CD14-positive monocyte (primary cell): ENCODE results near the gene XNDC1N. TPM values are rescaled to one million over a fixed set of nuclear protein-coding genes. Genes with fewer than 3 reads are reported as not detected.
"Not testable (repeated sequence)": the region's sequence is repeated elsewhere in the genome, so short reads cannot be mapped to it uniquely, and the experiment has no call there.

ENCODE experiments used
- DNase-seq, 3 donors: peaks; one replicate each; pipeline ENCODE4 v3.0.0-alpha.2; 2011 to 2022
- H2AFZ ChIP-seq: 2 replicates; pipeline ENCODE4 v1.6.0; 2012; ENCODE audit warnings: mild to moderate bottlenecking, low read depth, low read length, inconsistent platforms; ENCODE audit not compliant: insufficient read depth, poor library complexity, severe bottlenecking
- H3K27ac ChIP-seq, 2 donors: 1 replicate in 1 of 2; 2 replicates in 1 of 2; pipeline ENCODE4 v1.5.1; 2012 to 2013; ENCODE audit warnings: low read length in 2 of 2, control low read depth in 1 of 2, inconsistent platforms in 1 of 2, low read depth in 1 of 2, mild to moderate bottlenecking in 1 of 2
- H3K27me3 ChIP-seq, 2 donors: one replicate each; pipeline versions ENCODE4 v1.6.0 to v1.6.1; 2011 to 2013; ENCODE audit warnings: low read length in 2 of 2; ENCODE audit not compliant: control insufficient read depth in 2 of 2, insufficient read depth in 2 of 2
- H3K36me3 ChIP-seq, 2 donors: replicated peaks in 1 of 2; 1 replicate in 1 of 2; 2 replicates in 1 of 2; pipeline versions ENCODE4 v1.5.1 to v1.6.1; 2012 to 2013; ENCODE audit warnings: low read length in 2 of 2, control low read depth in 1 of 2, inconsistent platforms in 1 of 2, mild to moderate bottlenecking in 1 of 2; ENCODE audit not compliant: insufficient read depth in 2 of 2, control insufficient read depth in 1 of 2
- H3K4me1 ChIP-seq, 2 donors: 1 replicate in 1 of 2; 2 replicates in 1 of 2; pipeline versions ENCODE4 v1.5.1 to v1.6.1; 2012 to 2013; ENCODE audit warnings: low read length in 2 of 2, control low read depth in 1 of 2, inconsistent platforms in 1 of 2, mild to moderate bottlenecking in 1 of 2, moderate library complexity in 1 of 2; ENCODE audit not compliant: insufficient read depth in 2 of 2, control insufficient read depth in 1 of 2
- H3K4me2 ChIP-seq: replicated peaks from 2 replicates; pipeline ENCODE3; 2012; ENCODE audit warnings: low read length, moderate library complexity, mild to moderate bottlenecking; ENCODE audit not compliant: poor library complexity, severe bottlenecking; ENCODE audit errors: extremely low read depth
- H3K4me3 ChIP-seq, 3 experiments: fragments of 200-600 bp in 1 of 3; sonication (generic) in 1 of 3; replicated peaks in 1 of 3; 1 replicate in 2 of 3; 2 replicates in 1 of 3; pipeline ENCODE4 v1.5.1; 2011 to 2013; ENCODE audit warnings: low read length in 3 of 3, mild to moderate bottlenecking in 3 of 3, control low read depth in 2 of 3, low read depth in 2 of 3, inconsistent platforms in 1 of 3, moderate library complexity in 1 of 3
- H3K79me2 ChIP-seq: 2 replicates; pipeline ENCODE4 v1.6.0; 2012; ENCODE audit warnings: mild to moderate bottlenecking, control low read depth, inconsistent platforms, low read length, moderate library complexity; ENCODE audit not compliant: insufficient read depth
- H3K9ac ChIP-seq: 2 replicates; pipeline ENCODE4 v1.6.0; 2017; ENCODE audit warnings: low read length, mild to moderate bottlenecking; ENCODE audit not compliant: insufficient read depth, poor library complexity, severe bottlenecking
- H3K9me3 ChIP-seq, 2 donors: replicated peaks in 1 of 2; 1 replicate in 1 of 2; 2 replicates in 1 of 2; pipeline versions ENCODE4 v1.5.1 to v1.6.1; 2012 to 2013; ENCODE audit warnings: low read length in 2 of 2, control low read depth in 1 of 2; ENCODE audit not compliant: control insufficient read depth in 1 of 2, insufficient read depth in 1 of 2
- H4K20me1 ChIP-seq: 2 replicates; pipeline ENCODE4 v1.6.0; 2012; ENCODE audit warnings: mild to moderate bottlenecking, low read length, control low read depth, moderate library complexity; ENCODE audit not compliant: insufficient read depth
- H3K27ac Mint-ChIP-seq, 7 donors: one replicate each; pipeline ENCODE4 v1.8.0; 2020; ENCODE audit warnings: mild to moderate bottlenecking in 7 of 7, mixed read lengths in 7 of 7, moderate library complexity in 6 of 7, inconsistent platforms in 2 of 7
- H3K27me3 Mint-ChIP-seq, 3 donors: one replicate each; pipeline ENCODE4 v1.8.0; 2021 to 2022; ENCODE audit warnings: low read depth in 3 of 3, mild to moderate bottlenecking in 3 of 3, mixed read lengths in 3 of 3, moderate library complexity in 3 of 3, inconsistent platforms in 1 of 3
- H3K36me3 Mint-ChIP-seq, 2 donors: one replicate each; pipeline ENCODE4 v1.8.0; 2020; ENCODE audit warnings: mixed read lengths in 2 of 2, inconsistent platforms in 1 of 2, mild to moderate bottlenecking in 1 of 2
- H3K4me1 Mint-ChIP-seq: one replicate; pipeline ENCODE4 v1.8.0; 2020; ENCODE audit warnings: mild to moderate bottlenecking, mixed read lengths
- H3K4me3 Mint-ChIP-seq, 2 donors: one replicate each; pipeline ENCODE4 v1.8.0; 2020; ENCODE audit warnings: mild to moderate bottlenecking in 2 of 2, mixed read lengths in 2 of 2, moderate library complexity in 1 of 2
- H3K9me3 Mint-ChIP-seq, 7 donors: one replicate each; pipeline ENCODE4 v1.8.0; 2020 to 2022; ENCODE audit warnings: mixed read lengths in 7 of 7, mild to moderate bottlenecking in 6 of 7, moderate library complexity in 6 of 7, inconsistent platforms in 2 of 7
- WGBS: methylation state at CpG from one replicate; pipeline ENCODE4 v1.1.5; 2013; ENCODE audit warnings: missing lambda C conversion rate; ENCODE audit not compliant: insufficient coverage; 5-methylcytosine and 5-hydroxymethylcytosine counted together
- intact Hi-C, 2 donors: fragments of 100-400 bp; cut with micrococcal nuclease; formaldehyde crosslinking; loops; one replicate each; pipeline versions ENCODE4 v1.15.0 to v1.15.1; 2023
- polyA plus RNA-seq, 3 donors: library from polyadenylated mRNA; depleted of rRNA in 1 of 3; unstranded in 2 of 3; stranded (reverse) in 1 of 3; fragments of 300-500 nt in 2 of 3; fragments of >200 nt in 1 of 3; fragmentation: Illumina TruSeq in 2 of 3; gene quantifications; 1 replicate in 2 of 3; 2 replicates in 1 of 3; pipeline ENCODE4 v1.2.3, GENCODE V29; 2012 to 2021
- TF ChIP-seq, protein P1 (sequence below): fragments of 200-600 bp; IDR thresholded peaks from one replicate; pipeline ENCODE4 v1.8.0; 2022; ENCODE audit warnings: antibody characterized with exemption, mild to moderate bottlenecking

Gene XNDC1N
- polyA plus RNA-seq, 3 donors = 0.80 to 2.1 (median 0.99) TPM

DNA sequence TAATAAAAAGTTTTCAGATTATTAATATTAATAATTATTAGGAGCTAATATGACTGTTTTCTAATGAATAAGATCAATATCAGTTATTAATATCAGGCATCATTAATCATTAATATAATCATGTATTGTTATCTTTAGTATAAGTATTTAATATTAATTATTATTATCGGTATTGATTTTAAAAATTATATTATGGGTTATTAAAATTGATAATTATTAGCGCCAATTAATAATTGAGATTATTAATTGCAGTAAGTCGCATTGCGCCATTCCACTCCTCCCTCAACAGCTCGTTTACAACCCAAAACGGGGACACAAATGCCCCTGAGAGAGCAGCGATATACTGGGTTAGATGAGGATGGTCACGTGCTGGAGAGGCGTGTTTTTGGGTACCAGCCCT lies 20.2 kb downstream of the XNDC1N start:
- intact Hi-C loops = no loop called here
- peaks cover 40 to 47% of the 10 kb centered on the region in 2 donors for H3K36me3 Mint-ChIP-seq

DNA sequence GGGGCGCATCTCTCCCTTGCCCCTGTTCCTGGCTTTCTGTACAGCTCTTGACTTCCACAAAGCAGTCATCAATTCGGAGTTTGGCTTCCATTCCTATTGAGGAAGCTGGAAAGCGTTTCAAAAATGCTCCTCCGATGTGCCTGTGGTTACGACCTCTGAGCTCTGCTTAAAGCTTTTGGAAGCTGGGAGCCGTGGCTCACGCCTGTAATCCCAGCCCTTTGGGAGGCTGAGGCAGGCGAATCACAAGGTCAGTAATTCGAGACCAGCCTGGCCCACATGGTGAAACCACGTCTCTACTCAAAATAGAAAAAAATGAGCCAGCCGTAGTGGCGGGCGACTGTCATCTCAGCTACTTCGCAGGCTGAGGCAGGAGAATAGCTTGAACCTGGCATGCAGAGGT lies 27.3 kb downstream of the XNDC1N start:
- not testable (repeated sequence) for H3K27ac Mint-ChIP-seq, H3K27ac ChIP-seq, H3K4me1 ChIP-seq, H3K9me3 Mint-ChIP-seq, H3K27me3 ChIP-seq, H2AFZ ChIP-seq, H3K4me3 Mint-ChIP-seq, H3K79me2 ChIP-seq, H4K20me1 ChIP-seq, H3K27me3 Mint-ChIP-seq, DNase-seq, H3K36me3 ChIP-seq, H3K4me1 Mint-ChIP-seq, H3K9me3 ChIP-seq, H3K4me2 ChIP-seq, H3K9ac ChIP-seq, H3K4me3 ChIP-seq
- intact Hi-C loops = loop anchor here in 1 of 2 donors (5.0 kb wide), 1 partner anchor 304 kb away; no protein-coding TSS in a partner anchor
- H3K36me3 Mint-ChIP-seq = peaks cover 13 to 36% of the 10 kb centered on the region in 2 donors
- 95% methylated on average over 14 of the region's 14 CpGs for WGBS

More for the DNA sequence above, 20.2 kb downstream of the XNDC1N start:
- peaks cover 0 to 8% (median 0%) of the 10 kb centered on the region in 7 donors for H3K9me3 Mint-ChIP-seq
- Histone ChIP-seq H3K4me3 (no peak overlapping the region), H3K9ac (no peak overlapping the region), H3K36me3 (peaks cover 12 to 18% of the 10 kb centered on the region in 2 donors), H3K79me2 (no peaks in the 10 kb centered on the region), H3K4me2 (no peak overlapping the region), H3K27ac (no peak overlapping the region), H2AFZ (no peak overlapping the region), H4K20me1 (no peaks in the 10 kb centered on the region), H3K4me1 (no peaks in the 10 kb centered on the region), H3K9me3 (no peaks in the 10 kb centered on the region), H3K27me3 (no peaks in the 10 kb centered on the region)
- no peak overlapping the region for H3K27ac Mint-ChIP-seq
- H3K27me3 Mint-ChIP-seq = no peaks in the 10 kb centered on the region
- H3K4me1 Mint-ChIP-seq = no peaks in the 10 kb centered on the region
- whole genome bisulfite sequencing = no CpG with 5 or more reads among the region's 9 CpGs
- no peak overlapping the region for H3K4me3 Mint-ChIP-seq
- TF ChIP-seq, protein P1, sequence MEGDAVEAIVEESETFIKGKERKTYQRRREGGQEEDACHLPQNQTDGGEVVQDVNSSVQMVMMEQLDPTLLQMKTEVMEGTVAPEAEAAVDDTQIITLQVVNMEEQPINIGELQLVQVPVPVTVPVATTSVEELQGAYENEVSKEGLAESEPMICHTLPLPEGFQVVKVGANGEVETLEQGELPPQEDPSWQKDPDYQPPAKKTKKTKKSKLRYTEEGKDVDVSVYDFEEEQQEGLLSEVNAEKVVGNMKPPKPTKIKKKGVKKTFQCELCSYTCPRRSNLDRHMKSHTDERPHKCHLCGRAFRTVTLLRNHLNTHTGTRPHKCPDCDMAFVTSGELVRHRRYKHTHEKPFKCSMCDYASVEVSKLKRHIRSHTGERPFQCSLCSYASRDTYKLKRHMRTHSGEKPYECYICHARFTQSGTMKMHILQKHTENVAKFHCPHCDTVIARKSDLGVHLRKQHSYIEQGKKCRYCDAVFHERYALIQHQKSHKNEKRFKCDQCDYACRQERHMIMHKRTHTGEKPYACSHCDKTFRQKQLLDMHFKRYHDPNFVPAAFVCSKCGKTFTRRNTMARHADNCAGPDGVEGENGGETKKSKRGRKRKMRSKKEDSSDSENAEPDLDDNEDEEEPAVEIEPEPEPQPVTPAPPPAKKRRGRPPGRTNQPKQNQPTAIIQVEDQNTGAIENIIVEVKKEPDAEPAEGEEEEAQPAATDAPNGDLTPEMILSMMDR = no peak
- no peak for DNase-seq
